GM19099 (cell line): Measurements from ENCODE around the gene UMAD1.

Source experiments
- POLR2A ChIP-seq: IDR thresholded peaks from 3 replicates; pipeline ENCODE4 v1.6.1; 2011; ENCODE audit warnings: low read depth; ENCODE audit not compliant: insufficient read length; ENCODE audit errors: extremely low read depth

The UMAD1 gene

GRCh38 chr7:7761974-7762779, 121.6 kb downstream of the UMAD1 start:
- TF ChIP-seq POLR2A: no peak

GRCh38 chr7:7764520-7765396, 124.2 kb downstream of the UMAD1 start:
- no peak for TF ChIP-seq POLR2A

DNA sequence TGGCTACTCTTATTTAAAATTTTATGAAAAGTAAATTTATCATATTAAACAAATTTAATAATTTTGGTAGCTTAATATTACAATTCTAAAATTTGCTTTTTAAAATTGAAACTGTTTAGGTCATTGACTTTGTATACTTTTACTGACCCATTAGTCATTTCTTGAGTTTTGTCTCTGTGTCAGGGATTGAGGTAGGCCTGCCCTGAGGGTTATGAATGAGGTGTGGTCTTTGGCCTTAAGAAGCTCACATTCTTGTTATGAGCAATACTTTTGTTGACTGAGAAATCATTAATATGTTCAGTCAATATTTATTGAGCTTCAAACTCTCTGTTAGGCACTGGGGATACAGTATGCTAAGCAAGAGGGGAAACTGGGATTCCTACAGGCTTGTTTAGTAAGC, 124.9 kb downstream of the UMAD1 start:
- no peak for TF ChIP-seq POLR2A

GRCh38 chr7:7766671-7767070, 126.1 kb downstream of the UMAD1 start:
- no peak for TF ChIP-seq POLR2A

- no peak for TF ChIP-seq POLR2A
Measured at GRCh38 chr7:7768977-7769709, 128.6 kb downstream of the UMAD1 start.

- no peak for TF ChIP-seq POLR2A
Measured at GRCh38 chr7:7769710-7770627, 129.4 kb downstream of the UMAD1 start.

GRCh38 chr7:7771452-7771851, 130.9 kb downstream of the UMAD1 start:
- no peak for TF ChIP-seq POLR2A

DNA sequence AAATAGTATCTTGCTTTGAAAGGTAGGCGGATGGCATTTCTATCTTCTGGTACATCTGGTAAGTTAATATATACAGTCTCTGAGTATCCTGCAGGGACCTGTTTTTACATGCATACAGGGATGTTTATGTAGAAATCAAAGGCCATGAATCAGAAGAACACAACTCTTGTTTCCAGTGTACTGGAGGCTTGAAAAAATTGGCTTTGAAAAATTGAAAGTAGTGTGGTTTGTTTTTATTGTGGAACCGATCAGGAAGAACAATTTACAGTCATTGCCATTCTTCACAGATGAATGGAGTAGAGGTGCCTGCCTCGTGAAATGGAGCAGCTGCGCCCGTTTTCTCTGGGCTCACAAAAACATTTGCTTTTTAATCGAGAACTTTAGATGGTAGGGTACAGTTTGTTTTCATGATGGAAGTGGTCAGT, 131.9 kb downstream of the UMAD1 start:
- no peak for TF ChIP-seq POLR2A

DNA sequence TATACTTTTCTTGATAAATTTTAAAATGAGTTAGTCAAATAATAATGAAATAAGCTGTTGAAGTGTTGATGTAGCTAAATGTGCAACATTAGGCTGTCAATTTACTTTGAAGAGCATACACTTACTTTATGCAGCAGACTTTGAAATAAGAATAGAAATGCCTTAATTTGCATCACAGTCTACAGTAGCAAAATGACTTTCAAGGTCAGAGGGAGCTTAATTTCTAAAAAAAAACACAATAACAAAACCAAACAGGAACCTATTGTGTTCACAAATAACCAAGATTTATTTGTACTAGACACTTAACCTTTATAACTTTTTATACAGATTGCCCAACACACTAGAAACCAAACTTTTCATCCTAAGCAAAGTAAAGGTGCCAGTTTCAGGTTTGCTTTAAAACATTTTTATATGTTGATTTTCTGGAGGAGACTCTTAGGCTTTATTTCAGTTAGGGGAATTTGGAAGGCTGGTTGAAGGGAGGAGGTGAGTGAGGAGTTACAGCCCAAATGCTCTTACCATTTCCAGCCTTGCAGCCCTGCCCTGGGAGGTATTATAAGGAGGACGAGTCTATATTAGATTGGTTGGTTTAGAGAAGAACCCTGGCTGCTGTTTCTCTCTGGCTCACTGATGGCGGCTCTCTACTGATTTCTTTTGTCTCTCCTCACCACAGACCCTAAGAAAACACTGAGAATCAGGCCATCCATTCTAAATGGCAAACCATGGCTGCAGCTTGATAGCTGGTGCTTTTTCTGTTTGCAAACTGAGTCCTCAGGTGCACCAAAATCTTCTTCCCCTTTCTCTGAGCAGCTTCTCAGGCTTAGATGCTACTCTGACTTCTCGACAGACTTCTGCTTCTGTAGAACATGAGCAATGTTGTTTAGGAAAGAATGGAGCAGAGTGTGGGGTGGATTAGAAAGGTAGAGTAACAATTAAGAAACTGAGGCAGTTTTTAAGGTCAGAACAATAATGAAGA, 133.1 kb downstream of the UMAD1 start:
- TF ChIP-seq POLR2A: no peak

- no peak for TF ChIP-seq POLR2A
Measured at GRCh38 chr7:7779888-7780287, 139.3 kb downstream of the UMAD1 start.

DNA sequence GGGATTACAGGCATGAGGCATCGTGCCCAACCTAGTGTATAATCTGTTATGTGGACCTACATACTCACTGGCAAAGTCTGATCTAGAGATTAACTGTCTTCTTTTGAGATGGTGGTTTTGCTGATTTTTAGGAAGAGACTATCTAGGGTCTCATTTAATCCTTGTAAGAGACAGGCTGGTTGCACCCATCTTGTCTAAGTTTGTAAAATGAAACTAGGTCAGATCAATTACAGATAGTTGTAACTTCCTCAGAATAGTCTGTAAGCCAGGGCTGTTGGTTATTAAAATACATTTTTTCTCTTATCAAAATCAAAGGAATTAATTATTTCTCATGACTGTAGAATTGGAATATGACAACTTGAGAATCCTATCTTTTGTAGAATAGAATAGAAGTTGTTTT, 142.4 kb downstream of the UMAD1 start:
- no peak for TF ChIP-seq POLR2A

DNA sequence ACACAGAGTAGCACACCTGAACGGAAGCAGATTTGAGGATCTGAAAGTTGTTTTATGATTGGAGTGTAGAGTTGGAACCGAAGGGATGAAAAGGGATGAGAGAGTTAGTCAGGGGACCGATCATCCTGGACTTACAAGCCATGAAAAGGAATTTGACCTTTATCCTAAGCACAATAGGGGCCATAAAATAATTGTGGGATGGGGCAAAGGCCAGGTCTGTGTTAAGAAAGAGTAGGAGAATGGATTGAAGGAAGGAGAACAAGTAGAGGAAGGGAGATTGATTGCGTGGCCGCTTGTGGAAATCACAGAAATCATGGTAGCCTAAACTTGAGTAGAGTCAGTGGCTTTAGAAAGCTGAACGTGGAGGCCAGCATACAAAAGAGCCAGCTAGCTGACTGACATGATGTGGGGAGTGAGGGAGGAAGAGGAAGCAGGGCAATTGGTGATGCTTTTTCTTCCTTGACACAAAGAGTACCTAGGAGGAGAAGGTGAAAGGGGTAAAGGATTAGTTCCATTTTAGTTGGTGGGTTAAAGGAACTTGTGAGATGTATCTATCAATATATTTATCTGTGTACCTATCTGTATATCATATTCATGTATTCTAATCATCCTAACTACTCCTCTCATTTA, 144.9 kb downstream of the UMAD1 start:
- no peak for TF ChIP-seq POLR2A

- TF ChIP-seq POLR2A: no peak
Measured at GRCh38 chr7:7786595-7786994, 146.0 kb downstream of the UMAD1 start.
